ENCODE results near the gene NID1.

The NID1 gene

GRCh38 chr1:236111527-236112331, 46.8 kb upstream of the NID1 start:
- H3K4me3 Mint-ChIP-seq: no peak overlapping the region
- H3K36me3 Mint-ChIP-seq (ENCODE audit: low read depth): no peaks in the 10 kb centered on the region

GRCh38 chr1:236110137-236110536, 45.2 kb upstream of the NID1 start:
- peaks cover 6% of the 10 kb centered on the region for H3K27me3 Mint-ChIP-seq (ENCODE audit: low read depth, poor library complexity)
- no peaks in the 10 kb centered on the region for H3K36me3 Mint-ChIP-seq (ENCODE audit: low read depth)
- no peak overlapping the region for H3K4me3 Mint-ChIP-seq
- H3K4me1 Mint-ChIP-seq: peaks cover 11% of the 10 kb centered on the region
- TF ChIP-seq, protein P1, sequence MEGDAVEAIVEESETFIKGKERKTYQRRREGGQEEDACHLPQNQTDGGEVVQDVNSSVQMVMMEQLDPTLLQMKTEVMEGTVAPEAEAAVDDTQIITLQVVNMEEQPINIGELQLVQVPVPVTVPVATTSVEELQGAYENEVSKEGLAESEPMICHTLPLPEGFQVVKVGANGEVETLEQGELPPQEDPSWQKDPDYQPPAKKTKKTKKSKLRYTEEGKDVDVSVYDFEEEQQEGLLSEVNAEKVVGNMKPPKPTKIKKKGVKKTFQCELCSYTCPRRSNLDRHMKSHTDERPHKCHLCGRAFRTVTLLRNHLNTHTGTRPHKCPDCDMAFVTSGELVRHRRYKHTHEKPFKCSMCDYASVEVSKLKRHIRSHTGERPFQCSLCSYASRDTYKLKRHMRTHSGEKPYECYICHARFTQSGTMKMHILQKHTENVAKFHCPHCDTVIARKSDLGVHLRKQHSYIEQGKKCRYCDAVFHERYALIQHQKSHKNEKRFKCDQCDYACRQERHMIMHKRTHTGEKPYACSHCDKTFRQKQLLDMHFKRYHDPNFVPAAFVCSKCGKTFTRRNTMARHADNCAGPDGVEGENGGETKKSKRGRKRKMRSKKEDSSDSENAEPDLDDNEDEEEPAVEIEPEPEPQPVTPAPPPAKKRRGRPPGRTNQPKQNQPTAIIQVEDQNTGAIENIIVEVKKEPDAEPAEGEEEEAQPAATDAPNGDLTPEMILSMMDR (IDR thresholded peaks at IDR 0.05): no peak
- DNase-seq: no peak
- H3K27ac Mint-ChIP-seq: no peak overlapping the region
- no peaks in the 10 kb centered on the region for H3K9me3 Mint-ChIP-seq

More at GRCh38 chr1:236111527-236112331, 46.8 kb upstream of the NID1 start:
- DNase-seq: no peak
- H3K4me1 Mint-ChIP-seq: peaks cover 11% of the 10 kb centered on the region
- H3K27me3 Mint-ChIP-seq (ENCODE audit: low read depth, poor library complexity): peaks cover 10% of the 10 kb centered on the region
- TF ChIP-seq, protein P1 (IDR thresholded peaks at IDR 0.05): no peak
- no peaks in the 10 kb centered on the region for H3K9me3 Mint-ChIP-seq
- no peak overlapping the region for H3K27ac Mint-ChIP-seq

GRCh38 chr1:236108027-236108648, 43.2 kb upstream of the NID1 start:
- Mint-ChIP-seq H3K4me1 (peaks cover 16% of the 10 kb centered on the region), H3K27ac (no peak overlapping the region), H3K36me3 (ENCODE audit: low read depth) (no peaks in the 10 kb centered on the region), H3K27me3 (ENCODE audit: low read depth, poor library complexity) (peaks cover 15% of the 10 kb centered on the region), H3K9me3 (no peaks in the 10 kb centered on the region), H3K4me3 (no peak overlapping the region)
- TF ChIP-seq, protein P1 (IDR thresholded peaks at IDR 0.05): no peak
- DNase-seq: no peak

- H3K4me3 Mint-ChIP-seq: no peak overlapping the region
- TF ChIP-seq, protein P1 (IDR thresholded peaks at IDR 0.05): no peak
- H3K27me3 Mint-ChIP-seq (ENCODE audit: low read depth, poor library complexity): peaks cover 11% of the 10 kb centered on the region
- peaks cover 12% of the 10 kb centered on the region for H3K4me1 Mint-ChIP-seq
- no peaks in the 10 kb centered on the region for H3K36me3 Mint-ChIP-seq (ENCODE audit: low read depth)
- DNase-seq: no peak
- no peaks in the 10 kb centered on the region for H3K9me3 Mint-ChIP-seq
- H3K27ac Mint-ChIP-seq: no peak overlapping the region
Observed at GRCh38 chr1:236107121-236107907, 42.4 kb upstream of the NID1 start.

DNA sequence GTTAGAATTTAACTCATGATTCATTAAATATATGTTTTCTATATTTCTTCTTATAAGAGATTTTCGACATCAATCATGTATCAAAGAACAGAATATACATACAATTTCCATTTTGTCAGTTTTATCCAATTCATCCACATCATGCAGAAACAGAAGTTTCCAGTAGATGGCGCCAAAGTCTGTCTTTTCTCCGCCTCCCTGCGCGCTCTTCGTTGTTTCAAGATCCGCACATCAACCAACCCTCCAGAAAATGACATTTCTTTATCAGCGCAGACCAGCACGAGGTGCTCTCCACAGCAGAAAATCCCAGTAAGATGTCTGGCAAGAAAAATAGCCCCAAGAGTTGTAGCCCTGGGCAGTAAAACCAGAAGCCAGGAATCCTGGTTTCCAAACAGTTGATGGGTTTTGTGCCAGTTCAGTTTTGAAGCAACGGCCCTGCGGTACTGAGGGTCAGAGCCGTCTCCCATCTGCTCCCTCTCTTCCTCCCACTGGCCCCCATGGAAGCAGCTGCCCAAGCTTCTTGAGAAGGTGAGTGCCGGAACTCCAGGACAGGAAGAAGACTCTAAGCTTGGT, 38.8 kb upstream of the NID1 start:
- peaks cover 5% of the 10 kb centered on the region for H3K4me1 Mint-ChIP-seq
- TF ChIP-seq, protein P1 (IDR thresholded peaks at IDR 0.05): peak; percentile 87
- DNase-seq: peak; percentile 66
- H3K9me3 Mint-ChIP-seq: no peaks in the 10 kb centered on the region
- no peaks in the 10 kb centered on the region for H3K36me3 Mint-ChIP-seq (ENCODE audit: low read depth)
- no peak overlapping the region for H3K4me3 Mint-ChIP-seq
- no peak overlapping the region for H3K27ac Mint-ChIP-seq
- peaks cover 8% of the 10 kb centered on the region for H3K27me3 Mint-ChIP-seq (ENCODE audit: low read depth, poor library complexity)

Data from nephron progenitor cell (in vitro differentiated cells).